SU-DHL-6 (cell line): ENCODE measurements around the gene TGFB2.

ENCODE experiments used
- H2AFZ ChIP-seq: fragments of 200-600 bp; sonication (generic); 2 replicates; pipeline ENCODE4 v1.6.1; 2014; ENCODE audit warnings: low read depth, mild to moderate bottlenecking, moderate library complexity, mixed read lengths, antibody characterized with exemption, low read length; ENCODE audit not compliant: severe bottlenecking
- H3F3A ChIP-seq: fragments of 200-600 bp; shearing (Covaris generic); 2 replicates; pipeline ENCODE4 v1.6.0; 2016; ENCODE audit warnings: antibody characterized with exemption, mild to moderate bottlenecking; ENCODE audit not compliant: insufficient read depth
- H3K27ac ChIP-seq: fragments of 200-600 bp; sonication (generic); 2 replicates; pipeline ENCODE4 v1.5.1; 2016; ENCODE audit warnings: low read depth, mild to moderate bottlenecking, low read length, moderate library complexity, mixed read lengths
- H3K27me3 ChIP-seq: fragments of 200-600 bp; sonication (generic), shearing (Covaris generic); 2 replicates; pipeline ENCODE4 v1.6.0; 2014; ENCODE audit warnings: mild to moderate bottlenecking, low read length
- H3K36me3 ChIP-seq: fragments of 200-600 bp; sonication (generic); 2 replicates; pipeline ENCODE4 v1.6.1; 2014; ENCODE audit warnings: mild to moderate bottlenecking, low read length, mixed read lengths
- H3K4me2 ChIP-seq: fragments of 300-600, 200-600 bp; shearing (Covaris generic), sonication (generic); 2 replicates; pipeline ENCODE4 v1.6.0; 2014; ENCODE audit warnings: low read length, low read depth, mild to moderate bottlenecking; ENCODE audit not compliant: poor library complexity, severe bottlenecking
- H3K4me3 ChIP-seq: fragments of 200-600 bp; sonication (generic); 2 replicates; pipeline ENCODE4 v1.5.1; 2014; ENCODE audit warnings: antibody characterized with exemption, low read length, mild to moderate bottlenecking, mixed read lengths; ENCODE audit not compliant: insufficient read depth, poor library complexity, severe bottlenecking
- H3K79me2 ChIP-seq: fragments of 200-600 bp; sonication (generic); 2 replicates; pipeline ENCODE4 v1.6.1; 2014; ENCODE audit warnings: mild to moderate bottlenecking, low read length, moderate library complexity; ENCODE audit not compliant: insufficient read depth
- H3K9ac ChIP-seq: fragments of 200-600 bp; sonication (generic); 2 replicates; pipeline ENCODE4 v1.7.0; 2014; ENCODE audit warnings: mild to moderate bottlenecking, low read length
- H3K9me2 ChIP-seq: fragments of 200-600 bp; sonication (generic); replicated peaks from 2 replicates; pipeline ENCODE4 v1.6.1; 2014; ENCODE audit warnings: low read length; ENCODE audit not compliant: insufficient read depth
- H3K9me3 ChIP-seq: fragments of 200-600 bp; sonication (generic); 2 replicates; pipeline ENCODE4 v1.6.1; 2014; ENCODE audit warnings: low read length, mixed read lengths; ENCODE audit not compliant: insufficient read depth
- H4K20me1 ChIP-seq: fragments of 200-600 bp; sonication (generic); 2 replicates; pipeline ENCODE4 v1.6.1; 2014; ENCODE audit warnings: low read depth, mild to moderate bottlenecking, antibody characterized with exemption, low read length, moderate library complexity, mixed read lengths
- EZH2phosphoT487 ChIP-seq: fragments of 200-600 bp; sonication (generic), shearing (Covaris generic); conservative IDR thresholded peaks from 2 replicates; pipeline ENCODE4 v1.6.1; 2018; ENCODE audit warnings: mild to moderate bottlenecking, antibody characterized with exemption, low read length, moderate library complexity, mixed read lengths
- TF ChIP-seq, protein P1 (sequence below): fragments of 200-600 bp; sonication (generic); IDR thresholded peaks from one replicate; pipeline ENCODE4 v1.5.1; 2017; ENCODE audit warnings: antibody characterized with exemption, mild to moderate bottlenecking, low read length, moderate library complexity; ENCODE audit not compliant: insufficient read depth, poor library complexity, severe bottlenecking

TGFB2 gene

DNA sequence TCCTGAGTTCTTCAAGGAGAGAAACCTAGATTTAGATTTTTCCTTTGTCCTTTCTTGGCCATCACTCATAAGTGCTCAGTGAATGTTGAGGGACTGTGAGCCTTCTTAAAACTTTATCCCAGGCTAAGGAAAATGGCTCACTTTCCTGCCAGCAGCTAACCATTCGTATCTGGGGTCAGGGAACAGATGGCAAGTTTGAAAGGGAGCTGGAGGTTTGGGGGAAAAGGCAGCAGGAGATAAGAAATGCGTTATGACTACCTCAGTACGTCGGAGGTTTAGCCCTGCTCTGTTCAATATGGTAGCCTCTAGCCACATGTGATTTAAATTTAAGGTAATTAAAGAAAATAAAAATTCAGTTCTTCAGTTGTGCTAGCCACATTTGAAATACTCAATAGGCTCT, 46.7 kb upstream of the TGFB2 start:
- H3K9me3 ChIP-seq: no peaks in the 10 kb centered on the region
- H3K36me3 ChIP-seq: peaks cover 9% of the 10 kb centered on the region; the same call in 1 of the 2 replicates
- TF ChIP-seq, protein P1, sequence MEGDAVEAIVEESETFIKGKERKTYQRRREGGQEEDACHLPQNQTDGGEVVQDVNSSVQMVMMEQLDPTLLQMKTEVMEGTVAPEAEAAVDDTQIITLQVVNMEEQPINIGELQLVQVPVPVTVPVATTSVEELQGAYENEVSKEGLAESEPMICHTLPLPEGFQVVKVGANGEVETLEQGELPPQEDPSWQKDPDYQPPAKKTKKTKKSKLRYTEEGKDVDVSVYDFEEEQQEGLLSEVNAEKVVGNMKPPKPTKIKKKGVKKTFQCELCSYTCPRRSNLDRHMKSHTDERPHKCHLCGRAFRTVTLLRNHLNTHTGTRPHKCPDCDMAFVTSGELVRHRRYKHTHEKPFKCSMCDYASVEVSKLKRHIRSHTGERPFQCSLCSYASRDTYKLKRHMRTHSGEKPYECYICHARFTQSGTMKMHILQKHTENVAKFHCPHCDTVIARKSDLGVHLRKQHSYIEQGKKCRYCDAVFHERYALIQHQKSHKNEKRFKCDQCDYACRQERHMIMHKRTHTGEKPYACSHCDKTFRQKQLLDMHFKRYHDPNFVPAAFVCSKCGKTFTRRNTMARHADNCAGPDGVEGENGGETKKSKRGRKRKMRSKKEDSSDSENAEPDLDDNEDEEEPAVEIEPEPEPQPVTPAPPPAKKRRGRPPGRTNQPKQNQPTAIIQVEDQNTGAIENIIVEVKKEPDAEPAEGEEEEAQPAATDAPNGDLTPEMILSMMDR: no peak
- no peak for TF ChIP-seq EZH2phosphoT487
- no peak overlapping the region for H3K4me3 ChIP-seq
- no peak overlapping the region for H2AFZ ChIP-seq
- H3K4me2 ChIP-seq: no peak overlapping the region
- no peak overlapping the region for H3K27ac ChIP-seq
- peaks cover 9% of the 10 kb centered on the region; the same call in 1 of the 2 replicates for H4K20me1 ChIP-seq
- no peaks in the 10 kb centered on the region for H3K27me3 ChIP-seq
- H3F3A ChIP-seq: 0 out of 2 replicates have a peak, but pooled peaks cover 5% of the 10 kb centered on the region
- no peak overlapping the region for H3K9ac ChIP-seq
- peaks cover 89% of the 10 kb centered on the region for H3K79me2 ChIP-seq
- H3K9me2 ChIP-seq: no peaks in the 10 kb centered on the region

DNA sequence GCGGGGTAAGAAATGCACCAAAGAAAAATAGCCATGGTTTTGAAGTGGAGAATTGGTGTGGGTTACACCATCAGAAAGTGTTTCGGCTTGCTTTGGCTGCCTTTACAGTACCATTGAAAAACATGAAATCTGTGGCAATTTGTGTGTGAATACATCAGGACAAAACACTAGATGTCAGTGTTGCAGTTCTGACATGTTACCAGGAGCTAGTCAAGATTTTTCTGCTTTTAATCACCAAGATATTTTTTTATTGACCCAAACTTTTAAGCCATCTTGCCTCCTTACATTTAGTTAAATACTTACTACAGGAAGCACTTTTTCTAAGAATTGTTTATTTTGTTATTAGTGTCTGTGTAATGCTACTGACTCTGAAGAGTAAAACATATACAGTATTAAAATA, 45.7 kb upstream of the TGFB2 start:
- Histone ChIP-seq H3K9me2 (no peaks in the 10 kb centered on the region), H3K4me2 (no peak overlapping the region), H3K36me3 (peaks cover 12% of the 10 kb centered on the region; the same call in 1 of the 2 replicates), H3K4me3 (no peak overlapping the region), H3K27me3 (no peaks in the 10 kb centered on the region), H3K9me3 (no peaks in the 10 kb centered on the region), H3F3A (0 out of 2 replicates have a peak, but pooled peaks cover 5% of the 10 kb centered on the region), H4K20me1 (0 out of 2 replicates have a peak, but pooled peaks cover 6% of the 10 kb centered on the region), H2AFZ (no peak overlapping the region), H3K27ac (no peak overlapping the region), H3K9ac (no peak overlapping the region), H3K79me2 (peaks cover 79% of the 10 kb centered on the region)
- TF ChIP-seq, protein P1: peak; percentile 35
- no peak for TF ChIP-seq EZH2phosphoT487

DNA sequence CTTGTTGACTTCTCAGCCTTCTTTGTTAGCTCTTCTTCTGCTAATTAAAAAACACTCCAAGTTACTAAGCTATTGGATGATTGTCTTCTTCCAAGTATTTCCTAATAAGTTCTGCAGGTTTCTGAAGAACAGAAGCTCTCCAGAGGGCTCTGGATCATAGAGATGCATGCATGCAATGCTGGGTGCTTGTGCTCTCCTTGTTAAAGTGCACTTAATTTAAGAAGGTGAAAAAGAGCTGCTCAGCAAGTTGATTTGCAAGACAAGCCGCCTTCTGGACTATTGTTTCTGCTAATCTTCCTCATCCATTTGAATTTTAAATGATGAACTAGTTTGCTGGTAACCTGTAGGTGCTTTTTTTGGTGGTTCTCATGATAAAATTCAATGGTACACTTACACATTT, 43.9 kb upstream of the TGFB2 start:
- Histone ChIP-seq H3K79me2 (peaks cover 63% of the 10 kb centered on the region), H3K4me2 (no peak overlapping the region), H3K9ac (no peak overlapping the region), H3K9me2 (no peaks in the 10 kb centered on the region), H4K20me1 (0 out of 2 replicates have a peak, but pooled peaks cover 6% of the 10 kb centered on the region), H3K36me3 (peaks cover 12% of the 10 kb centered on the region; the same call in 1 of the 2 replicates), H3K9me3 (no peaks in the 10 kb centered on the region), H3F3A (0 out of 2 replicates have a peak, but pooled peaks cover 5% of the 10 kb centered on the region), H3K4me3 (no peak overlapping the region), H3K27me3 (no peaks in the 10 kb centered on the region), H2AFZ (no peak overlapping the region), H3K27ac (no peak overlapping the region)
- TF ChIP-seq, protein P1: no peak
- TF ChIP-seq EZH2phosphoT487: no peak
